HG03139 (cell line): ENCODE measurements around the gene TM7SF2.
"Not testable (repeated sequence)": the region's sequence is repeated elsewhere in the genome, so short reads cannot be mapped to it uniquely, and the experiment has no call there.

Experiments
- ATAC-seq: cut with Tn5 transposase; IDR thresholded peaks from one replicate; pipeline ENCODE4 v1.9.1; 2021; ENCODE audit not compliant: unreplicated experiment

The TM7SF2 gene

DNA sequence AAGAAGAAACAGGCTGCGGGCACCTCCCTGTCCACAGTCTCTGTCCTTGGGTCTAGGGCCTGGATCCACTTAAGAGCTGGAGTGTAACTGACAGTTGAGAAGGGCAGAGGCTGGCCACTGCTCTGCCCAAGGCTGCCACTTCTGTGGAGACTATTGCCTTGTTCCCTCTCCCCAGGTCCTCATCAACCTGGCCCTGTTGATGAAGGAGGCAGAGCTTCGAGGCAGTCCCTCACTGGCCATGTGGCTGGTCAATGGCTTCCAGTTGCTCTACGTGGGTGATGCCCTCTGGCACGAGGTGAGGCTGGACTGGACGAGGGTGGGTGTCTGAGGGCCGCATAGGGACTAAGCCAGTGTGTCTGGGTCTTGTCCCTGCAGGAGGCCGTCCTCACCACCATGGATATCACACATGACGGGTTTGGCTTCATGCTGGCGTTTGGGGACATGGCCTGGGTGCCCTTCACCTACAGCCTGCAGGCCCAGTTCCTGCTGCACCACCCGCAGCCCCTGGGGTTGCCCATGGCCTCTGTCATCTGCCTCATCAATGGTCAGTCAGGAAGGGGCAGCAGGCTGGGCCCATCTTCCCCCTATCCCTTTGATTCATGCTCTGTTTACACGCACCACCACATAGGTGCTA, 3.0 kb downstream of the TM7SF2 start:
- no peak for ATAC-seq

DNA sequence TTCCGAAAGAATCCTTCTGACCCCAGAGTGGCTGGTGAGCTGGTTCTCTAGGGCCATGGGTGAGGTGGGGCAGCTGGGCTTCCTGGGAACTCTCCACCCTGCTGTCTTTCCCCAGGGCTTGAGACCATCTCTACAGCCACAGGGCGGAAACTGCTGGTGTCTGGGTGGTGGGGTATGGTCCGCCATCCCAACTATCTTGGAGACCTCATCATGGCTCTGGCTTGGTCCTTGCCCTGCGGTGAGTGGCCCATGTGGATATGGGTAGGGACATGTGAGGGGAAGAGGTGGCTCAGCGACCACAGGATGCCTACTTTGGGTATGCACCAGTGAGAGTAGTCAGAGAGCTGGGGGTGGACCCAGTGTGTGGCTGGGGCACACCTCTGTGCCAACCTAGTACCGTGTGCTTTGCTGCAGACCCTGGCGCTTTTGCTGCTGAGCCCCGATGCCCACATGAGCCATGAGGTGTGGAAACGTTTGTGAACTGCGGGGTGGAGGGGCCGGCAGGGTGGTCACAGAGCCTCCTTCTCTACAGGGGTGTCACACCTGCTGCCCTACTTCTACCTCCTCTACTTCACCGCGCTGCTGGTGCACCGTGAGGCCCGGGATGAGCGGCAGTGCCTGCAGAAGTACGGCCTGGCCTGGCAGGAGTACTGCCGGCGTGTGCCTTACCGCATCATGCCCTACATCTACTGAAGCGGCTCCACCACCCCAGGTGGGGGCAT, 3.9 kb downstream of the TM7SF2 start:
- no peak for ATAC-seq

DNA sequence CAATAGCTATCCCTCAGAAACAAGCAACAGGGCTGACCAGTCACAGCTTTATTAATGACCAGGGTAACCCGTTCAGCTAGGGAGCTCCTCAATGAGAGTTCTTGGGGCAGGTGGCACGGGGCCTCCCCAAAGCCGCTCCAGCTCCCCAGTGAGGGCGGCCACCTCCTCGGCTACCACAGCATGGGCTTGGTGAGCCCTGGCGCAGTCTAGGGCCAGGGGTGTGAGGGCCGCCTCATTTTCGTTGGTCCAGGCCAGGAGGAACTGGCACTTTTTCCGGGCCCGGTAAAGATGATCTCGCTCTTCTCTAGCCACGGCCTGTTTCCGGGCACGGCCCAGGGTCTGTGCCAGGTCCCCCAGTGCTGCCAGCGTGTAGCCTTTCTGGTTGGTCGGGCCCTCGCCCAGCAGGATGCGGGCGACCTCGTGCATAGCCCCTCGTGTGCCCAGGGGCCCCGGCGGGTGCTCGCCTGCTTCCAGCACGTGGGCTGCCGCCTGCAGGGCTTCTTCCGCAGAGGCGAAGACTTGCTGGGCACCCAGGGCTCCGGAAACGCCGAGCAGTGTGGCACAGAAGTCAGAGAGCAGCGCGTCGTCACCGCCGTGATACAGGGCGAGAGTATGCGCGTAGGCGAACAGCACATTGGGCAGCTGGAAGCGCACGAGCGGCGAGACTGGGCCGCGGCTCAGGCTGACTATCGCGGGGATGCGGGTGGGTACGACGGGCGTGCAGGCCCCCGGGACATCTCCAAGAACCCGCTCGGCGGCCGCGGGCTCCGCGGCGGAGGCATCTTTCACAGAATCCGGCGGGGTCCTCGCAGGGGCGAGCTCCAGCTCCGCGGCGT, 4.9 kb downstream of the TM7SF2 start:
- ATAC-seq, result no peak

DNA sequence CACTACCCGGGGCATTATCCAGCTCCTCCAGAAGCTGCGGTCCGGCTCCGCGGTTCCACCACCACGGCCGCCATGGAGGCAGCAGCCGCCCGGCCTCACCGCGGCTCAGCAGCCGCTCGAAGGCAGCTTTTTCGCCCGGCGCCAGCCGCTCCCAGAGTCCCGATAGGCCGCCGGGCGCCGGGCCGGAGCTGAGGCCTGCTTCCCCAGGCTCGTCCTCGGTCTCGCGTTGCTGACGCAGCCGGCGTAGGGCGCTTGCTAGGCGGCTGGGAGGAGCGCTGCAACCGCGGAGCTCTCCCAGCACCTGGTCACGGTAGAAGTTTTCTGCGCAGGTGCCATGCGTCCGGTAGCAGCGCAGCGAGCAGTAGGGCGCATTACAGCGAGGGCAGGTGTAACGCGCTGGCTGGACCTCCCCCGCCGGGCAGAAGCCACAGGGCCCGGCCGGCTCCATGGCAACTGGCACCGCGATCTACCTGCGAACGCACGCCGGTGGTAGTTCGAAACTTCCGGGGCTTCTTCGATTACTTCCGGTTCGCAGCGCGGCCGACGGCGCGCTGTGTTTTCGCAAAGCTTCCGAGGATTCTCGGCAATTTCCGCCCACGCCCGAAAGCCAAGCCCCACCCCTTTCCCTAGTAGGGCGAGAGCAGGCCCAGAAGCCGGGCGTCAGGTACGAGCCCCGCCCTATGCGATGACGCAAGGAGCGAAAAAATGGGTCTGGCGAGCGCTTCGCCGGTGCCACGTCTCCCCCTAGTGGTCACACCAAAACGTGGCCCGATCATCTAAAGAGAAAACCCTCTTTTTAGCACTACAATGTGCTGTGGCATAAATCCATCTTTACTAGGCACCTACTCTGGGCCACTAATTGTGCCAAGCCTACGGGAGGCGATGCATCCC, 5.8 kb downstream of the TM7SF2 start, which contains the start of gene ZNHIT2:
ZNHIT2 (minus strand) TSS at position 496 of the 891 bp plus-strand sequence; CDS start at position 448, 48 bp downstream.
- ATAC-seq, result peak; percentile 43

DNA sequence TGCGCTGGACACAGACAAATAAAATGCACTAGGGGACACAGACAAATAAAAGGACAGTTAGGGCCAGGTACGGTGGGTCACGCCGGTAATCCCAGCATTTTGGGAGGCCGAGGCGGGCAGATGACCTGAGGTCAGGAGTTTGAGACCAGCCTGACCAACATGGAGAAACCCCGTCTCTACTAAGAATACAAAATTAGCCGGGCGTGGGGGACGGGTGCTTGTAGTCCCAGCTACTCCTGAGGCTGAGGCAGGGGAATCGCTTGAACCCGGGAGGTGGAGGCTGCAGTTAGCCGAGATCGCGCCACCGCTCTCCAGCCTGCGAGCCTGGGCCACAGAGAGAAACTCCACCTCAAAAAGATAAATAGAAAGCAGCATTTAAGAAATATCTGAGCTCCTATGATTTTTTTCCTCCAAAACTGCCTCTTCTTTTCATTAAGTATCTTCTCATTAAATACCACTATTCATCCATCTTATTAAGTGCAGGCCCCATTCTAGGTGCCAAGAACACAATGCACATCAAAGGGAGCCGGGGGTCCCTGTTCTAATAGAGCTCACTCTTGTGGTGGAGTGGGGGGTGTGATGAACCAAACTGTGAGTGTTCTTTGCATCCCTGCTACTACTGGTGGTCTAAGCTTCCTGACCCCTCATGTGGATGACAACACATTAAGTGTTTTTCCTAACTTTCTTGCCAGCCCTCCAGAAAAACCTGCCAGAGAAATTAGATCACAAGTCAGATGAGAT, 6.6 kb downstream of the TM7SF2 start:
- ATAC-seq, result no peak

DNA sequence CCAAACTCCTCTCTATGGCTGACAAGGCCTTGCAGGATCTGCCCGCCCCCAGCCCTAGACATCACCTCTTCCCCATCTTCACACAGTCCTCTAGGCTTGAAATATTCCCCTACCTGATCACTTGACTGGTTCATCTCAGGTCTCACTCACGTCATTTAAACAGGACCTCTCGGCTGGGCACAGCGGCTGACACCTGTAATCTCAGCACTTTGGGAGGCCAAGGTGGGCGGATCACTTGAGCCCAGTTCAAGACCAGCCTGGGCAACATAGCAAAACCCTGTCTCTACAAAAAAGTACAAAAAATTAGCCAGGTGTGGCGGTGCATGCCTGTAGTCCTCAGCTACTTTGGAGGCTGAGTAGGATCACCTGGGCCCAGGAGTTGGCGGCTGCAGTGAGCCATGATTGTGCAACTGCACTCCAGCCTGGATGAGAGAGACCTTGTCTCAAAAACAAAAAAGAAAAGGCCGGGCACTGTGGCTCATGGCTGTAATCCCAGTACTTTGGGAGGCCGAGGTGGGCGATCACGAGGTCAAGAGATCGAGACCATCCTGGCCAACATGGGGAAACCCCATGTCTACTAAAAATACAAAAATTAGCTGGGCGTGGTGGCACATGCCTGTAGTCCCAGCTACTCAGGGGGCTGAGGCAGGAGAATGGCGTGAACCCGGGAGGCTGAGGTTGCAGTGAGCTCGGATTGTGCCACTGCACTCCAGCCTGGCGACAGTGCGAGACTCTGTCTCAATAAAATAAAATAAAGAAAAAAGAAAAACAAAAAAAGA, 7.4 kb downstream of the TM7SF2 start:
- ATAC-seq, result not testable (repeated sequence)

DNA sequence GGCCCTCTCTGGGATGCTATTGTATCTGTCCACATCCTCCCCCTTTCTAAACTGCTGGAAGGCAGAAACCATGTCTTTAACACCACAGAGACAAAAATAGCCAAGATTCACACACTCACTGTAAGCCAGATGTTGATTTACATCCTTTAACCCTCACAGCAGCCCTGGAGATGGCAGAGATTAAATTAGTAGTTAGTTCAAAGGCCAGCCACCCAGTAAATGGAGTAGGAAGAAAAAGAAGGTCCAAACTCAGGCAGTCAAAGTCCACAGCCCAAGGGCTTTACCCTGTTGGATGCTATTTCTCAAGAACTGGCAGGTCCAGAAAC, 8.0 kb downstream of the TM7SF2 start:
- no peak for ATAC-seq

DNA sequence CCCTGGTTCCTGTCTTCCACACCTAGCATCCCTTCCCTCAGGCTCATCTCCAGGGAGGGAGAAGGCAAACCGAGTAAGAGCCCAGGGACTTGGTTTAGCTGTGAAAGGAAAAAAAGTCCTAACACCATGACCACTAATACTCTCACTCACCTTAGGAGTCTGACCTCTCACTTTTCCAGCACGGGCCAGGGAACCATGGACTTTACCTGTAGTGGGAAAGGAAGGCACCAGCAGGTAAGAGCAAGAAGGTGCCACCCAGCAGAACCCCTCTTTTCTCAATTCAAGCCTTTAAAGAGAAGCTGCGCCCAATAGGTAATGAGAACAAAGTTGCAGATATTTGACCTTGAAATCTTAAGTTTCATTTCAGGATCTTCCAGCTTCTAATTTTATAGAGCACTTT, 9.2 kb downstream of the TM7SF2 start:
- no peak for ATAC-seq

DNA sequence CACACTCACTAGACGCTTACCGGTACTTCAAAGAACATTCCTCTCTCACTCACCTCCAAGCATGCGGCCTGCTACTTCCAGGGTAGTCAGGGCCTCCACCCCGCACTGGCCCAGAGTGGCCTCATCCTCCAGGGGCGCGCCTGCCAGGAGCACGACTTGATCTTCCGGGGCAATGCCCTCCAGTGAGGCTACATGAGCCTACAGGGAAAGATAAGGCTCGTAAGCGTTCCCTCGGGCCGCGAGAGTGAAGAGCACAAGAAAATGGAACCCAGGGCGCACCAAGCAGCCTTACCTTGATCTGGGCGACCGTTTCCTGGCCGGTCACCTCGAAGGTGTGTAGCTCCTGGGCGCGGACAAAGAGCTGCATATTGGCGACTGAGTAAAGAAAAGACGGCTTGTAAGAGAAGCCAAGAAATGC, 9.8 kb downstream of the TM7SF2 start:
- no peak for ATAC-seq

DNA sequence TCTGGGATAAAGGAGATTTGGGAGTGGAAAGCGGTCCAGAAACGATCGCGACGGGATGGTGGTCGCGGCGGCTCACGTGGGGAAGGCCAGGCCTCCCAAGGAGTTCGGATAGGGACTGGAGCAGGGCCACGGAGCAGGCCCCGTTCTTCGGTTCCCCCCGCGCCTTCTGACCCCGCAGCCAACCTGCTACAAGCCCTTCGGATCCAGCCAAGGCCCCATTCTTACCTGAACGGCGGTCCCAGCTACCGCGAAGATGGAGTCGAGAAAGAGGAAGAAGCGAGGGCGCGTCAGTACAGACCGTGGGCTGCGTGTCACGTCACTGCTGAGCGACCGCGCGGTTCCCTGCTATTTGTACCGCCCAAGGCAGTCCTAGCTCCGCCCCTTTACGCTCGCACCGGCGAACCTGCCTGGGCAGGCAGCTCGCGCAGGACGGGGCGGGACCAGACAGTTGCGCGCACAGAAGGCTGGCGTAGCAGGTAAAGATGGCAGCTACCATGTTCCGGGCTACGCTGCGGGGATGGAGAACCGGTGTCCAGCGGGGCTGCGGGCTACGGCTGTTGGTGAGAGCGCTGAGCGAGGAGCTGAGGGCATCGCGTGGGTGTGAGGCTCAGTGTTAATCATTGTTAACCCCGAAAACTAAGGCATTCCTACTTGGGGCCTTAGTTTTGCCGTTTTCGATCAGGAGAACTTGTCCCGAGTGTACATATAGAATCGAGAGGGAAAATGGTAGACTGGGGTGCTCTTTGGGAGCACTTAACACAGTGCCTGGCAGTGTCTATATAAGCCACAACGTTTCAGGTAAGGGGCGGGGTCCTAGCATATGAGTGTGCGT, 10.4 kb downstream of the TM7SF2 start, which contains the start of the genes FAU and MRPL49:
FAU (minus strand) TSS at position 270 of the 832 bp plus-strand sequence. CDS start 321 bp downstream, outside the sequence.
MRPL49 (plus strand) TSS at position 457 of the 832 bp plus-strand sequence; CDS start at position 483, 26 bp downstream.
- peak; percentile 60 for ATAC-seq

DNA sequence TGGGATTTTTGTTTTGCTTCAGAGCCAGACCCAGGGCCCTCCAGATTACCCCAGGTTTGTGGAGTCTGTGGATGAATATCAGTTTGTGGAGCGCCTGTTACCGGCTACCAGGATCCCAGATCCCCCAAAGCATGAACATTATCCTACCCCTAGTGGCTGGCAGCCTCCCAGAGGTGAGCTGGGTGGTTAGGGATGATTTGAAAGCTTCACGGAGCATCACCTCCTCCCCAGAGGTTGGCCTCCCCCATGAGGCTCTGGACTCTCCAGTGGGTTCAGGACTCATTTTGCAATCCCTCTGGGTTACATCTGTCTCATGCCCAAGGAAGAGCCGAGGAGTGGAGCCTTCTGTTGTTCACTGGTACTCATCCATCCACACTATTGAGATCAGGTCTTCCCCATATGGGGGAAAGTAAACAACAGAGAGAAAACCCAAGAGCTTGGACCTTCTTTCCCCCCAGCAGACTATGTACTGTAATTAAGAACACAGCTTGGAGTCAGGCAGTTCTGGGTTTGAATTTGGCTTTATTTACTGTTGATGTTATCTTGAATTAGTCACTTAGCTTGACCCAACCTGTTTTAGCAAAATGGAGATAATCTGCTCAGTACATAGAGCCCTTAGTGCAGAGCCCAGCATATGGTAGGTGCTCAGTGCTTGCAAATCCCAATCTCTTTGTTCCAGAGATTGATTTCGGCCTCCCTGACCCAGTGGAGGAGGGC, 13.0 kb downstream of the TM7SF2 start:
- ATAC-seq, result no peak

DNA sequence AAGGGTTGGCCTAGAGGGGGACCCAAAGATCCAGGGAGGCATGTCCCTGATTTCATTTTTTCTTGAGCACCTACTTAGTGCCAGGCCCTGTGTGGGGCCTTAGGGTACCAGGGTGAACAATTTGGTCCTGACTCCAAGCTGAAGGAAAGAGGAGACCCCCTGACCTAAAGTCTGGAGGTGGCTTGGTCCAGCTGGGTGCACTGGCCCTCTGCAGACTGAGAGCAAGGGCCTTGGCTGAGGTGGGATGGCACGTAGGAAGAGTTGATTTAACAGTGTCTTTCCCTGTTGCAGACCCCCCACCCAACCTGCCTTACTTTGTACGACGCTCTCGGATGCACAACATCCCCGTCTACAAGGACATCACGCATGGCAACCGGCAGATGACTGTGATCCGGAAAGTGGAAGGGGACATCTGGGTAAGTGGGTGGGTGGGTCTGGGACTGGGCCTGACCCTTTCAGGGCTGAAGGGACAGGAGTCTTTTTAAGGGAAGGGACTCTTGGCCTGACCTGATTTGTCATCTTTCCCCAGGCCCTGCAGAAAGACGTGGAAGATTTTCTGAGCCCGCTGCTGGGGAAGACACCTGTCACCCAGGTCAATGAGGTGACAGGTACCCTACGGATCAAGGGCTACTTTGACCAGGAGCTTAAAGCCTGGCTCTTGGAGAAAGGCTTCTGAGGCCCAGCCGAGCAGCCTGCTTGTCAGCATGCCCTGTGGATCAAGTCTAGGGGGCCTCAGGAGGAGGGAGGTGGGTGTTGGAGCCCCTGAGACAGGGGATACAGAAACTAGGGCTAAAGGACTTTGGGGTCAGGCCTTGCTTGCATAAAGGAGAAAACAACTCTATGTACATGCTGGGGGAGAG, 13.8 kb downstream of the TM7SF2 start:
- no peak for ATAC-seq

DNA sequence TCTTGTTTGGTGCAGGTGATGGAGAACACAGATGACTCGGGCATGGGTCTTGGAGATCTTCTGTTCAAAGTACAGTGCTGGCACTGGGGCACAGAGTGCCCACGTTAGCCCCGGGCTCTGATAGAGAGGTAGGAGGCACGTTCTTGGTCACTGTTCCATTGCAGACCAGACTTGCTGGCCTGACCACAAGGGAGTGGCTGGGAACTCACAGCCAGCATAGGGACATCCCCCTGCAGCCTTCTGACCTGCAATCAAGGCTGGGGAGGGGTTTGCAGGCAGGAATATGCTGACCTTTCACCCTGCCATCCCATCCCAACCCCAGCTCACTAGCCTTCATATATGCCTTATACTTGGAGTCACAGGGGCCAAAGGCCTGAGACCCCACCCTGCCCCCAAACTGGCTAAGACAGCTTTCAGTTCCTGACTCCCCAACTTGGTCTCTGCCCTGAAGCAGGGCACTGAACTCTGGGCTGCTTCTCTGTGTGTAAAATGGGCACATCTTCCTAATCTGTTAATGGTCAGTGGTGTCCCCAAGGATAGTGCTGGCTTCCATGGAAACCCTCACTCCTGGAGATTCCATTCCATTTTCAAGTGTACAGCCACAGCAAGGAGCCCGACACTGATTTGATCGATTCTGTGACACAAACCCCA, 15.1 kb downstream of the TM7SF2 start:
- no peak for ATAC-seq

DNA sequence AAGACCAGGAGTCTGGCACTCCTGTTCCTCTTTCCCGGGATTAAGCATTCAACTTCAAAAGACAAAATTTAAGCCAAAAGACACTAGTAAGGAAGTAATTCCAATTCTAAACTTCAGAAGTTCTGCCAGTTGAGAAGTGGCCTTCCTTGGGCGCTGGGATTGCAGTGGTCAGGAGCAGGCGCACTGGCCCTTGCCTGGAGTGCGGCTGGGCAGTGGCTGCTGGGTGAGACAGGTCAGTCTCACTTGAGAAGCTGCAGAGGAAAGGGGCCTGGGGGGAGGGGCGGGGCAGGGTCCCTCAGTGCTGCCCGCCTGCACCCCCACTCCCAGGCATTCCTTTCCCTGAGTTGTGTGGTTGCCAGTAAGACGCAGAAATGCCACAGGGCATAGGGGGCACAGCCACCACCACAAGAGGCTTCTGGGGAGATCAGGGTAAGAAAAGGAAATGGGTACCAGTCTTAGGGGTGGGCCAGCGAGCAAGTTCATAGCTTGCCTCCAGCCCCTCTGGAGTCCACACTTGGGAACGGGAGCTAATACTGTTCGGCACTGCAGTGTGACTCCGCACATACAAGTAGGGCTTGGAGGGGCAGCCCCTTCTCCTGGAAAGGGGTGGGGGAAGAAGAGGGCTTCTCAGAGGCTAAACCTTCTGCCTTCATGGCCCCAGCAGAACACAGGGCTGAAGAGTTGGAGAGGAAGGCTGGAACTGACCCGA, 16.0 kb downstream of the TM7SF2 start:
- no peak for ATAC-seq
